K562 (cell line): ENCODE results near the gene ZSCAN26. TPM values are rescaled to one million over a fixed set of nuclear protein-coding genes. Genes with fewer than 3 reads are reported as not detected.

Experiments
- CEBPG ChIP-seq, 3 experiments: fragments of 200-800 bp in 1 of 3; sonication (Bioruptor generic) in 1 of 3; sonication (generic) in 1 of 3; formaldehyde crosslinking in 1 of 3; IDR thresholded peaks in 2 of 3; conservative IDR thresholded peaks in 1 of 3; 2 replicates each; pipeline versions ENCODE4 v1.6.1 to v1.8.0; 2016 to 2022; ENCODE audit warnings: missing compliant biosample characterization in 2 of 3, missing genetic modification characterization in 2 of 3, mild to moderate bottlenecking in 1 of 3, missing genetic modification reagents in 1 of 3
- CTCFL ChIP-seq: IDR thresholded peaks from 2 replicates; pipeline ENCODE4 v1.6.1; 2011; ENCODE audit warnings: borderline replicate concordance, low read depth, mild to moderate bottlenecking, moderate library complexity, low read length; ENCODE audit not compliant: insufficient read depth, poor library complexity, severe bottlenecking
- DPF2 ChIP-seq: fragments of 450-650 bp; IDR thresholded peaks from 2 replicates; pipeline ENCODE4 v1.6.1; 2016
- FOXM1 ChIP-seq, 2 experiments: fragments of 450-650 bp in 1 of 2; sonication (generic) in 1 of 2; formaldehyde crosslinking in 1 of 2; IDR thresholded peaks; 2 replicates each; pipeline versions ENCODE4 v1.6.1 to v1.9.0; 2017 to 2022; ENCODE audit warnings: low read depth in 2 of 2, mild to moderate bottlenecking in 2 of 2, missing genetic modification reagents in 1 of 2, moderate library complexity in 1 of 2
- GABPB2 ChIP-seq: fragments of 250-450 bp; sonication (Bioruptor Pico); conservative IDR thresholded peaks from 2 replicates; pipeline ENCODE4 v1.5.1; 2021; ENCODE audit warnings: mild to moderate bottlenecking
- HNRNPUL1 ChIP-seq: fragments of 200-400 bp; formaldehyde crosslinking; IDR thresholded peaks from 2 replicates; pipeline ENCODE4 v1.6.1; 2017; ENCODE audit warnings: low read length
- KAT2B ChIP-seq: IDR thresholded peaks from one replicate; pipeline ENCODE4 v1.6.1; 2012; ENCODE audit warnings: low read depth, mild to moderate bottlenecking, control low read depth, inconsistent platforms, low read length, moderate library complexity
- KLF1 ChIP-seq: fragments of 450-650 bp; IDR thresholded peaks from 2 replicates; pipeline ENCODE4 v1.6.1; 2016; ENCODE audit warnings: missing genetic modification characterization, missing compliant biosample characterization
- LARP7 ChIP-seq: fragments of 450-650 bp; IDR thresholded peaks from 2 replicates; pipeline ENCODE4 v1.6.1; 2016
- MAZ ChIP-seq, 2 experiments: fragments of 450-650 bp in 1 of 2; sonication (generic) in 1 of 2; formaldehyde crosslinking; IDR thresholded peaks in 1 of 2; conservative IDR thresholded peaks in 1 of 2; 2 replicates each; pipeline versions ENCODE4 v1.4.0 to v1.5.0; 2020; ENCODE audit warnings: mild to moderate bottlenecking in 1 of 2, missing genetic modification reagents in 1 of 2
- MEIS2 ChIP-seq: fragments of 450-650 bp; IDR thresholded peaks from 2 replicates; pipeline ENCODE4 v1.6.1; 2014; ENCODE audit warnings: mild to moderate bottlenecking; ENCODE audit not compliant: partially characterized antibody
- NFRKB ChIP-seq: fragments of 450-650 bp; IDR thresholded peaks from 2 replicates; pipeline ENCODE4 v1.6.1; 2016; ENCODE audit warnings: low read depth
- POLR2A ChIP-seq: fragments of 450-650 bp; conservative IDR thresholded peaks from 2 replicates; pipeline ENCODE4 v1.6.1; 2016
- POLR2H ChIP-seq: IDR thresholded peaks from 2 replicates; pipeline ENCODE4 v1.6.1; 2016; ENCODE audit warnings: missing genetic modification characterization, low read depth, mild to moderate bottlenecking, control low read depth, missing compliant biosample characterization, moderate library complexity
- PTTG1 ChIP-seq: fragments of 450-650 bp; IDR thresholded peaks from 2 replicates; pipeline ENCODE4 v1.6.1; 2016; ENCODE audit warnings: low read depth, mild to moderate bottlenecking, missing genetic modification characterization, missing compliant biosample characterization
- SIX5 ChIP-seq, 2 experiments: IDR thresholded peaks; 2 replicates each; pipeline ENCODE4 v1.6.1; 2011; ENCODE audit warnings: low read length in 2 of 2, borderline replicate concordance in 1 of 2, low read depth in 1 of 2, mild to moderate bottlenecking in 1 of 2, moderate library complexity in 1 of 2; ENCODE audit not compliant: insufficient read depth in 1 of 2
- SMAD1 ChIP-seq: fragments of 150-350 bp; IDR thresholded peaks from 2 replicates; pipeline ENCODE4 v1.6.1; 2014; ENCODE audit warnings: low read length, low read depth; ENCODE audit not compliant: partially characterized antibody
- SRSF1 ChIP-seq: fragments of 200-400 bp; formaldehyde crosslinking; IDR thresholded peaks from 2 replicates; pipeline ENCODE4 v1.6.1; 2017; ENCODE audit warnings: mild to moderate bottlenecking, low read depth, low read length, moderate library complexity
- STAT5B ChIP-seq: fragments of 250-450 bp; sonication (Bioruptor Pico); IDR thresholded peaks from 2 replicates; pipeline ENCODE4 v1.8.0; 2021; ENCODE audit warnings: mild to moderate bottlenecking, inconsistent platforms
- TCFL5 ChIP-seq: fragments of 250-450 bp; sonication (Bioruptor Pico); conservative IDR thresholded peaks from 2 replicates; pipeline ENCODE4 v1.6.1; 2021; ENCODE audit warnings: mild to moderate bottlenecking, moderate library complexity, matching md5 sums
- ZFP36 ChIP-seq: fragments of 150-350 bp; IDR thresholded peaks from 2 replicates; pipeline ENCODE4 v1.6.1; 2018; ENCODE audit warnings: low read length, low read depth; ENCODE audit not compliant: partially characterized antibody
- ZKSCAN8 ChIP-seq: fragments of 200-800 bp; sonication (Bioruptor generic); IDR thresholded peaks from 2 replicates; pipeline ENCODE4 v1.6.1; 2016; ENCODE audit warnings: missing genetic modification characterization, missing compliant biosample characterization
- ZNF133 ChIP-seq: fragments of 250-450 bp; sonication (Bioruptor Pico); IDR thresholded peaks from 2 replicates; pipeline ENCODE4 v1.4.0; 2020; ENCODE audit warnings: mild to moderate bottlenecking
- ZNF146 ChIP-seq: IDR thresholded peaks from one replicate; pipeline ENCODE4 v1.6.1; 2018; ENCODE audit warnings: missing compliant biosample characterization; ENCODE audit not compliant: unreplicated experiment
- polyA plus RNA-seq, 8 experiments: library from polyadenylated mRNA; depleted of rRNA in 4 of 8; stranded (reverse) in 5 of 8; unstranded in 3 of 8; fragments of >200 nt; fragmentation: Nextera tagmentation in 2 of 8; fragmentation: Illumina TruSeq in 1 of 8; extraction: Ambion mirVana in 2 of 8; extraction: Trizol in 1 of 8; gene quantifications; 2 replicates each; pipeline versions ENCODE4 v1.2.1 to v1.2.3, GENCODE V29; 2011 to 2014; ENCODE audit warnings: inconsistent platforms in 1 of 8, missing spikeins in 1 of 8
- total RNA-seq, 7 experiments: library from RNA; depleted of rRNA in 6 of 7; stranded (reverse); fragments of >200 nt in 6 of 7; fragmentation: Illumina TruSeq in 2 of 7; extraction: Trizol in 2 of 7; gene quantifications; 2 replicates each; pipeline versions ENCODE4 v1.2.1 to v1.2.3, GENCODE V29; 2011 to 2021; ENCODE audit warnings: low replicate concordance in 1 of 7
- TF ChIP-seq, protein P1 (sequence below): fragments of 250-450 bp; sonication (Bioruptor Pico); IDR thresholded peaks from 2 replicates; pipeline ENCODE4 v1.4.0; 2020; ENCODE audit warnings: mild to moderate bottlenecking

ZSCAN26 gene
- total and polyA plus RNA-seq, 9 of the 15 experiments (the other 6 are each of a cell fraction or from before 2014, with no cell fraction given) = 5.9 to 14.2 (median 10.5) TPM

DNA sequence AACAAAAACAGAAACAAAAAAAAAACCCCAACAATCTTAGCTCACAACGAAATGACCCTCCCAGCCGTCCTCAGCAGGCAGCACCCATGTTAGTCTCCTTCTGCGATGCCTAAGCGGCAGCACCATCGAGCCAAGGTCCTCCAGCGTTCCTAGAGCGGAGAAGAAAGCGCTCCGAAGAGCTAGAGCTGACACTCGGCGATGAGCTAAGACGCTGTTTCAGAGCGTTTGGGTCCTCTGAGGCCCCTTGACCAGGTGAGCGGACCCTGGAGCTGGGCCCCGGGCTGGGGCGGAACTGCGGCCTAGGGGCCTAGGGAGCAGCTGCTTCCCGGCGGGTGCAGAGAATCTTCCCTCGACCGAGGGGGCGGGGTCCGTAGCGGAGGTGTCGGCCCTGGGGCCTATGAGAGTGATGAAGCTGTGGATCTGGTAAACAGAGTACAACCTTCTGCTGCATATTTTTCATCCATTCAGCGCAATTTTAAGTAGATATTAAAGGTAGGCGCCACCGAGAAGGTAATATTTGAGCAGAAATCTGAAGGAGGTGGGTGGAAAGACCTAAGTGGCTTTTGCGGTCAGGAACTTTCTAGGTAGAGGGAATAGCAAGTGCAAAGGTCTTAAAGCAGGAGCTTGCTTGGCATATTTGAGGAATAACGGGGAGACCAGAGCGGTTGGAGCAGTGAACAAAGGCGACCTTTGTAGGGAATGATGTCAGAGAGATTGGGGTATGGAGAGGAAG lies at the start of gene ZSCAN26 (continued):
- TF ChIP-seq TCFL5 (CRISPR knock-in tag) (no peak; the same call in 1 of the 2 replicates), HNRNPUL1 (no peak), ZFP36 (no peak), SRSF1 (no peak), KAT2B (no peak), PTTG1 (tag) (no peak), STAT5B (CRISPR knock-in tag) (no peak), SMAD1 (peak; percentile 31), ZNF133 (CRISPR knock-in tag) (peak; percentile 74; the same call in 1 of the 2 replicates), SIX5 (IDR thresholded peaks at IDR 0.05; ENCODE audit: borderline replicate concordance in 1 of 2, insufficient read depth in 1 of 2, low read depth in 1 of 2, low read length in 2 of 2) (no peak), LARP7 (0 out of 2 replicates have a peak, but pooled peaks have one; percentile 56), ZKSCAN8 (CRISPR knock-in tag) (peak; percentile 50; the same call in 1 of the 2 replicates), DPF2 (peak; percentile 16), ZNF146 (no peak), KLF1 (tag) (no peak), MAZ (CRISPR knock-in tag; conservative IDR thresholded peaks at IDR 0.05 in 1 of 2, IDR thresholded peaks at IDR 0.05 in 1 of 2) (peak; percentile 91 to 94), POLR2A (peak; percentile 92), CEBPG (CRISPR knock-in tag; IDR thresholded peaks at IDR 0.05) (no peak), CEBPG (tag; conservative IDR thresholded peaks at IDR 0.05 in 1 of 2, IDR thresholded peaks at IDR 0.05 in 1 of 2) (no peak), POLR2H (tag) (peak; percentile 63; the same call in 1 of the 2 replicates), CTCFL (no peak), MEIS2 (peak; percentile 3), NFRKB (peak; percentile 99), GABPB2 (CRISPR knock-in tag) (no peak; the same call in 1 of the 2 replicates), FOXM1 (IDR thresholded peaks at IDR 0.05; ENCODE audit: low read depth) (peak; percentile 39; the same call in 1 of the 2 replicates), FOXM1 (CRISPR knock-in tag; IDR thresholded peaks at IDR 0.05; ENCODE audit: low read depth) (no peak)
- TF ChIP-seq, protein P1, sequence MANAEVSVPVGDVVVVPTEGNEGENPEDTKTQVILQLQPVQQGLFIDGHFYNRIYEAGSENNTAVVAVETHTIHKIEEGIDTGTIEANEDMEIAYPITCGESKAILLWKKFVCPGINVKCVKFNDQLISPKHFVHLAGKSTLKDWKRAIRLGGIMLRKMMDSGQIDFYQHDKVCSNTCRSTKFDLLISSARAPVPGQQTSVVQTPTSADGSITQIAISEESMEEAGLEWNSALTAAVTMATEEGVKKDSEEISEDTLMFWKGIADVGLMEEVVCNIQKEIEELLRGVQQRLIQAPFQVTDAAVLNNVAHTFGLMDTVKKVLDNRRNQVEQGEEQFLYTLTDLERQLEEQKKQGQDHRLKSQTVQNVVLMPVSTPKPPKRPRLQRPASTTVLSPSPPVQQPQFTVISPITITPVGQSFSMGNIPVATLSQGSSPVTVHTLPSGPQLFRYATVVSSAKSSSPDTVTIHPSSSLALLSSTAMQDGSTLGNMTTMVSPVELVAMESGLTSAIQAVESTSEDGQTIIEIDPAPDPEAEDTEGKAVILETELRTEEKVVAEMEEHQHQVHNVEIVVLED = peak; percentile 48; the same call in 1 of the 2 replicates
